CD14-positive monocyte (primary cell): ENCODE data around the gene VPS13A. TPM values are rescaled to one million over a fixed set of nuclear protein-coding genes. Genes with fewer than 3 reads are reported as not detected.

Source experiments
- DNase-seq, 3 donors: peaks; one replicate each; pipeline ENCODE4 v3.0.0-alpha.2; 2011 to 2022
- H2AFZ ChIP-seq: 2 replicates; pipeline ENCODE4 v1.6.0; 2012; ENCODE audit warnings: mild to moderate bottlenecking, low read depth, low read length, inconsistent platforms; ENCODE audit not compliant: insufficient read depth, poor library complexity, severe bottlenecking
- H3K27ac ChIP-seq, 2 donors: 1 replicate in 1 of 2; 2 replicates in 1 of 2; pipeline ENCODE4 v1.5.1; 2012 to 2013; ENCODE audit warnings: low read length in 2 of 2, control low read depth in 1 of 2, inconsistent platforms in 1 of 2, low read depth in 1 of 2, mild to moderate bottlenecking in 1 of 2
- H3K27me3 ChIP-seq, 2 donors: one replicate each; pipeline versions ENCODE4 v1.6.0 to v1.6.1; 2011 to 2013; ENCODE audit warnings: low read length in 2 of 2; ENCODE audit not compliant: control insufficient read depth in 2 of 2, insufficient read depth in 2 of 2
- H3K36me3 ChIP-seq, 2 donors: replicated peaks in 1 of 2; 1 replicate in 1 of 2; 2 replicates in 1 of 2; pipeline versions ENCODE4 v1.5.1 to v1.6.1; 2012 to 2013; ENCODE audit warnings: low read length in 2 of 2, control low read depth in 1 of 2, inconsistent platforms in 1 of 2, mild to moderate bottlenecking in 1 of 2; ENCODE audit not compliant: insufficient read depth in 2 of 2, control insufficient read depth in 1 of 2
- H3K4me1 ChIP-seq, 2 donors: 1 replicate in 1 of 2; 2 replicates in 1 of 2; pipeline versions ENCODE4 v1.5.1 to v1.6.1; 2012 to 2013; ENCODE audit warnings: low read length in 2 of 2, control low read depth in 1 of 2, inconsistent platforms in 1 of 2, mild to moderate bottlenecking in 1 of 2, moderate library complexity in 1 of 2; ENCODE audit not compliant: insufficient read depth in 2 of 2, control insufficient read depth in 1 of 2
- H3K4me2 ChIP-seq: replicated peaks from 2 replicates; pipeline ENCODE3; 2012; ENCODE audit warnings: low read length, moderate library complexity, mild to moderate bottlenecking; ENCODE audit not compliant: poor library complexity, severe bottlenecking; ENCODE audit errors: extremely low read depth
- H3K4me3 ChIP-seq, 3 experiments: fragments of 200-600 bp in 1 of 3; sonication (generic) in 1 of 3; replicated peaks in 1 of 3; 1 replicate in 2 of 3; 2 replicates in 1 of 3; pipeline ENCODE4 v1.5.1; 2011 to 2013; ENCODE audit warnings: low read length in 3 of 3, mild to moderate bottlenecking in 3 of 3, control low read depth in 2 of 3, low read depth in 2 of 3, inconsistent platforms in 1 of 3, moderate library complexity in 1 of 3
- H3K79me2 ChIP-seq: 2 replicates; pipeline ENCODE4 v1.6.0; 2012; ENCODE audit warnings: mild to moderate bottlenecking, control low read depth, inconsistent platforms, low read length, moderate library complexity; ENCODE audit not compliant: insufficient read depth
- H3K9ac ChIP-seq: 2 replicates; pipeline ENCODE4 v1.6.0; 2017; ENCODE audit warnings: low read length, mild to moderate bottlenecking; ENCODE audit not compliant: insufficient read depth, poor library complexity, severe bottlenecking
- H3K9me3 ChIP-seq, 2 donors: replicated peaks in 1 of 2; 1 replicate in 1 of 2; 2 replicates in 1 of 2; pipeline versions ENCODE4 v1.5.1 to v1.6.1; 2012 to 2013; ENCODE audit warnings: low read length in 2 of 2, control low read depth in 1 of 2; ENCODE audit not compliant: control insufficient read depth in 1 of 2, insufficient read depth in 1 of 2
- H4K20me1 ChIP-seq: 2 replicates; pipeline ENCODE4 v1.6.0; 2012; ENCODE audit warnings: mild to moderate bottlenecking, low read length, control low read depth, moderate library complexity; ENCODE audit not compliant: insufficient read depth
- H3K27ac Mint-ChIP-seq, 7 donors: one replicate each; pipeline ENCODE4 v1.8.0; 2020; ENCODE audit warnings: mild to moderate bottlenecking in 7 of 7, mixed read lengths in 7 of 7, moderate library complexity in 6 of 7, inconsistent platforms in 2 of 7
- H3K27me3 Mint-ChIP-seq, 3 donors: one replicate each; pipeline ENCODE4 v1.8.0; 2021 to 2022; ENCODE audit warnings: low read depth in 3 of 3, mild to moderate bottlenecking in 3 of 3, mixed read lengths in 3 of 3, moderate library complexity in 3 of 3, inconsistent platforms in 1 of 3
- H3K36me3 Mint-ChIP-seq, 2 donors: one replicate each; pipeline ENCODE4 v1.8.0; 2020; ENCODE audit warnings: mixed read lengths in 2 of 2, inconsistent platforms in 1 of 2, mild to moderate bottlenecking in 1 of 2
- H3K4me1 Mint-ChIP-seq: one replicate; pipeline ENCODE4 v1.8.0; 2020; ENCODE audit warnings: mild to moderate bottlenecking, mixed read lengths
- H3K4me3 Mint-ChIP-seq, 2 donors: one replicate each; pipeline ENCODE4 v1.8.0; 2020; ENCODE audit warnings: mild to moderate bottlenecking in 2 of 2, mixed read lengths in 2 of 2, moderate library complexity in 1 of 2
- H3K9me3 Mint-ChIP-seq, 7 donors: one replicate each; pipeline ENCODE4 v1.8.0; 2020 to 2022; ENCODE audit warnings: mixed read lengths in 7 of 7, mild to moderate bottlenecking in 6 of 7, moderate library complexity in 6 of 7, inconsistent platforms in 2 of 7
- WGBS: methylation state at CpG from one replicate; pipeline ENCODE4 v1.1.5; 2013; ENCODE audit warnings: missing lambda C conversion rate; ENCODE audit not compliant: insufficient coverage; 5-methylcytosine and 5-hydroxymethylcytosine counted together
- intact Hi-C, 2 donors: fragments of 100-400 bp; cut with micrococcal nuclease; formaldehyde crosslinking; loops; one replicate each; pipeline versions ENCODE4 v1.15.0 to v1.15.1; 2023
- polyA plus RNA-seq, 3 donors: library from polyadenylated mRNA; depleted of rRNA in 1 of 3; unstranded in 2 of 3; stranded (reverse) in 1 of 3; fragments of 300-500 nt in 2 of 3; fragments of >200 nt in 1 of 3; fragmentation: Illumina TruSeq in 2 of 3; gene quantifications; 1 replicate in 2 of 3; 2 replicates in 1 of 3; pipeline ENCODE4 v1.2.3, GENCODE V29; 2012 to 2021
- TF ChIP-seq, protein P1 (sequence below): fragments of 200-600 bp; IDR thresholded peaks from one replicate; pipeline ENCODE4 v1.8.0; 2022; ENCODE audit warnings: antibody characterized with exemption, mild to moderate bottlenecking

The VPS13A gene
- polyA plus RNA-seq, 3 donors, result 0.27 to 1.8 (median 1.1) TPM

- H3K4me1 ChIP-seq, result no peaks in the 10 kb centered on the region
- H3K9ac ChIP-seq, result no peak overlapping the region
- Mint-ChIP-seq H3K4me3 (no peak overlapping the region), H3K27me3 (peaks cover 0 to 2% (median 0%) of the 10 kb centered on the region in 3 donors), H3K9me3 (peaks cover 0 to 5% (median 0%) of the 10 kb centered on the region in 7 donors), H3K27ac (no peak overlapping the region), H3K4me1 (no peaks in the 10 kb centered on the region), H3K36me3 (peaks cover 17 to 27% of the 10 kb centered on the region in 2 donors)
- TF ChIP-seq, protein P1, sequence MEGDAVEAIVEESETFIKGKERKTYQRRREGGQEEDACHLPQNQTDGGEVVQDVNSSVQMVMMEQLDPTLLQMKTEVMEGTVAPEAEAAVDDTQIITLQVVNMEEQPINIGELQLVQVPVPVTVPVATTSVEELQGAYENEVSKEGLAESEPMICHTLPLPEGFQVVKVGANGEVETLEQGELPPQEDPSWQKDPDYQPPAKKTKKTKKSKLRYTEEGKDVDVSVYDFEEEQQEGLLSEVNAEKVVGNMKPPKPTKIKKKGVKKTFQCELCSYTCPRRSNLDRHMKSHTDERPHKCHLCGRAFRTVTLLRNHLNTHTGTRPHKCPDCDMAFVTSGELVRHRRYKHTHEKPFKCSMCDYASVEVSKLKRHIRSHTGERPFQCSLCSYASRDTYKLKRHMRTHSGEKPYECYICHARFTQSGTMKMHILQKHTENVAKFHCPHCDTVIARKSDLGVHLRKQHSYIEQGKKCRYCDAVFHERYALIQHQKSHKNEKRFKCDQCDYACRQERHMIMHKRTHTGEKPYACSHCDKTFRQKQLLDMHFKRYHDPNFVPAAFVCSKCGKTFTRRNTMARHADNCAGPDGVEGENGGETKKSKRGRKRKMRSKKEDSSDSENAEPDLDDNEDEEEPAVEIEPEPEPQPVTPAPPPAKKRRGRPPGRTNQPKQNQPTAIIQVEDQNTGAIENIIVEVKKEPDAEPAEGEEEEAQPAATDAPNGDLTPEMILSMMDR, result no peak
- no peak for DNase-seq
- H3K36me3 ChIP-seq, result peaks cover 0 to 5% of the 10 kb centered on the region in 2 donors
- no peak overlapping the region for H3K4me3 ChIP-seq
- H3K79me2 ChIP-seq, result no peaks in the 10 kb centered on the region
- no peaks in the 10 kb centered on the region for H3K27me3 ChIP-seq
- no peaks in the 10 kb centered on the region for H3K9me3 ChIP-seq
- intact Hi-C loops, result no loop called here
- H3K27ac ChIP-seq, result no peak overlapping the region
- no peak overlapping the region for H3K4me2 ChIP-seq
- no peaks in the 10 kb centered on the region for H4K20me1 ChIP-seq
- no peak overlapping the region for H2AFZ ChIP-seq
- WGBS, result no CpG with 5 or more reads among the region's 5 CpGs
These were observed 192.7 kb downstream of the VPS13A start for GRCh38 chr9:77370064-77370463.

DNA sequence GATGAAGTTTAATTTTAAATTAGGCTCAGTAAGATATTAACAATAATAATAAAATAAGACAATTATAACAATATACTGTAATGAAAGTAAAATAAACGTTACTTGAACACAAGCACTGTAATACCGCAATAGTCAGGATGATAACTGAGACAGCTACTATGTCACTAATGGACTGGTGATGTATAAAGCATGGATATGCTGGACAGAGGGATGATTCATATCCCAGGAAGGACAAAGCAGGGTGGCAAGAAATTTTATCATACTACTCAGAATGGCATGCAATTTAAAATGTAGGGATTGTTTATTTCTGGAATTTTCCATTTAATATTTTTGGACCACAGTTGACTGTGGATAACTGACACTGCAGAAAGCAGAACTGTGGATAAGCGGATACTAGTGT, 196.9 kb downstream of the VPS13A start:
- H3K4me1 Mint-ChIP-seq, result no peaks in the 10 kb centered on the region
- Histone ChIP-seq H3K9ac (no peak overlapping the region), H2AFZ (no peak overlapping the region), H3K4me3 (no peak overlapping the region), H3K36me3 (peaks cover 0 to 5% of the 10 kb centered on the region in 2 donors), H3K4me2 (no peak overlapping the region), H3K9me3 (no peaks in the 10 kb centered on the region), H3K27ac (no peak overlapping the region), H3K79me2 (no peaks in the 10 kb centered on the region), H3K4me1 (no peaks in the 10 kb centered on the region), H4K20me1 (no peaks in the 10 kb centered on the region), H3K27me3 (no peaks in the 10 kb centered on the region)
- H3K4me3 Mint-ChIP-seq, result no peak overlapping the region
- no CpG with 5 or more reads among the region's 3 CpGs for WGBS
- peaks cover 0 to 9% (median 0%) of the 10 kb centered on the region in 7 donors for H3K9me3 Mint-ChIP-seq
- TF ChIP-seq, protein P1, result no peak
- H3K36me3 Mint-ChIP-seq, result peaks cover 12 to 17% of the 10 kb centered on the region in 2 donors
- no peak for DNase-seq
- intact Hi-C loops, result no loop called here
- no peaks in the 10 kb centered on the region for H3K27me3 Mint-ChIP-seq
- no peak overlapping the region for H3K27ac Mint-ChIP-seq
